ENCODE results near the gene TMEM233. TPM values are rescaled to one million over a fixed set of nuclear protein-coding genes. Genes with fewer than 3 reads are reported as not detected.

Gene TMEM233
- polyA plus RNA-seq, 1 of the 3 experiments (the other 2 are of a cell fraction): 2.6 TPM

DNA sequence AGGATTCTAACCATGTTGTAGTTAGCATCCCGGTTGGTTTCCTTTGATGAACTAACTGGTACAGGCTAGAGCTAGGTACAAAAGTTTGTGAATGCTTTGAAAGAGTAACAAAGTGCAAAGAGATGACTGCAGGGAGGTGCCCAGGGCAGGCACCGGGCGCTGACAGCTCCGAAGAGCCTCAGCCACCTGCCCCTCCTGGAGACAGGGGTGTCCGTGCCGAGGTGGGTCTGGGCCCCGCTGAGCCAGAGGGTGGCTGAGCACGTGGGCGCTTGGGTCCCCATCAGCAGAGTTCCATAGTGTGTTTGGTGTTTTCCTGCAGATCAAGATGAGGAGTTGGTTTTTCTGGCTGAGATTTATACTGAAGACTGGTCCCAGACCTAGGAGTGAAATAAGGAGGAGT, 94.3 kb downstream of the TMEM233 start:
- Histone ChIP-seq H3K4me3 (ENCODE audit: low read depth in 2 of 2, low read length in 1 of 2) (no peak overlapping the region), H2AFZ (ENCODE audit: low read depth) (no peak overlapping the region), H3K9me2 (no peaks in the 10 kb centered on the region), H3K4me1 (ENCODE audit: control insufficient read depth in 1 of 2, insufficient read depth in 2 of 2, low read depth in 1 of 2, low read length in 1 of 2) (peaks cover 6 to 8% of the 10 kb centered on the region in 2 experiments; a peak in 3 of 4 replicates), H3K4me2 (no peak overlapping the region), H3K9ac (no peak overlapping the region), H3K79me2 (ENCODE audit: insufficient read depth) (no peaks in the 10 kb centered on the region), H3K27ac (ENCODE audit: low read depth in 2 of 2, low read length in 1 of 2) (no peak overlapping the region), H3K36me3 (replicated peaks in 1 of 2; ENCODE audit: control insufficient read depth in 1 of 2, insufficient read depth in 2 of 2, low read length in 1 of 2) (no peaks in the 10 kb centered on the region), H3K27me3 (ENCODE audit: insufficient read depth) (no peaks in the 10 kb centered on the region), H4K20me1 (ENCODE audit: insufficient read depth) (peaks cover 4% of the 10 kb centered on the region; the same call in 1 of the 2 replicates), H3F3A (replicated peaks; ENCODE audit: insufficient read depth) (peaks cover 19% of the 10 kb centered on the region), H3K9me3 (no peaks in the 10 kb centered on the region)
- no peak for DNase-seq
- 73% methylated on average over 2 of the region's 9 CpGs for WGBS (ENCODE audit: low lambda C conversion rate)
- ChIA-PET CTCF (interaction anchor here (0.9 kb wide), 1 partner anchor 93 kb away, joined by 3 read pairs; no protein-coding TSS in a partner anchor), POLR2A (no interaction called here)
- no peak for TF ChIP-seq RFX5 (IDR thresholded peaks at IDR 0.05; ENCODE audit: low read length)
- TF ChIP-seq, protein P1, sequence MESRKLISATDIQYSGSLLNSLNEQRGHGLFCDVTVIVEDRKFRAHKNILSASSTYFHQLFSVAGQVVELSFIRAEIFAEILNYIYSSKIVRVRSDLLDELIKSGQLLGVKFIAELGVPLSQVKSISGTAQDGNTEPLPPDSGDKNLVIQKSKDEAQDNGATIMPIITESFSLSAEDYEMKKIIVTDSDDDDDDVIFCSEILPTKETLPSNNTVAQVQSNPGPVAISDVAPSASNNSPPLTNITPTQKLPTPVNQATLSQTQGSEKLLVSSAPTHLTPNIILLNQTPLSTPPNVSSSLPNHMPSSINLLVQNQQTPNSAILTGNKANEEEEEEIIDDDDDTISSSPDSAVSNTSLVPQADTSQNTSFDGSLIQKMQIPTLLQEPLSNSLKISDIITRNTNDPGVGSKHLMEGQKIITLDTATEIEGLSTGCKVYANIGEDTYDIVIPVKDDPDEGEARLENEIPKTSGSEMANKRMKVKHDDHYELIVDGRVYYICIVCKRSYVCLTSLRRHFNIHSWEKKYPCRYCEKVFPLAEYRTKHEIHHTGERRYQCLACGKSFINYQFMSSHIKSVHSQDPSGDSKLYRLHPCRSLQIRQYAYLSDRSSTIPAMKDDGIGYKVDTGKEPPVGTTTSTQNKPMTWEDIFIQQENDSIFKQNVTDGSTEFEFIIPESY (IDR thresholded peaks at IDR 0.05; ENCODE audit: borderline replicate concordance, low read depth): no peak
- no peak for TF ChIP-seq FOXM1 (IDR thresholded peaks at IDR 0.05; ENCODE audit: low read depth)
- TF ChIP-seq CHD2 (IDR thresholded peaks at IDR 0.05; ENCODE audit: low read length, partially characterized antibody): no peak
- TF ChIP-seq TAF1 (IDR thresholded peaks at IDR 0.05; ENCODE audit: borderline replicate concordance, low read depth, low read length): no peak
- TF ChIP-seq GATA2 (CRISPR knock-in tag; IDR thresholded peaks at IDR 0.05): no peak
- no peak for TF ChIP-seq SMC3 (IDR thresholded peaks at IDR 0.05; ENCODE audit: low read depth, low read length)
- TF ChIP-seq ELF1 (IDR thresholded peaks at IDR 0.05): no peak
- TF ChIP-seq EZH2phosphoT487 (IDR thresholded peaks at IDR 0.05; ENCODE audit: borderline replicate concordance, low read depth): no peak

DNA sequence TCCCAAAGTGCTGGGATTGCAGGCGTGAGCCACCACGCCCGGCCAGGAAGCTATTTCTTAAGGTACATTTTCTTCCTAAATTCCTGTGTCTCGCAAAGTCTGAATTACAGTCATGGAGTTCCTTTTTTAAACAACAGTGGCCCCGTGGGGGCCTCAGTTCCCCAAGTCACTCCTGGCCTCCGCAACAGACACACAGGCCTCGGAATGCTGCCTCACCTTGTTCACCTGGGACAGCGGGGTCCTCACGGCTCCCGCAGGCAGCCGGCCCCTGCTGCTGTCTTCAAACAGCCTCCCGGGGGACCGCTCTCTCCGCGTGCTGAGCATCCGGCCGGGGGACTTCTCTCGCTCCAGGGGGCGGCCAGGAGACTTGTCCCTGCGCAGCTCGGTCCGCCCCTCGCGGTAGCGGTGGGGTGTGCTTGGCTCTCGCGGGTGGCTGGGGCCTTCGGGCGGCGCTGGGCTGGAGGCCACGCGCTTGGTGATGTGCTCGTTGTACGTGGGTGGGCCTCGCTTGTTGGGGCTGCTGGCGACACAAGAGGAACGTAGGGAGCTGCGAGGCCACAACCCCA, 96.4 kb downstream of the TMEM233 start:
- Histone ChIP-seq H3K4me2 (no peak overlapping the region), H3K4me3 (ENCODE audit: low read depth in 2 of 2, low read length in 1 of 2) (no peak overlapping the region), H3K9me2 (no peaks in the 10 kb centered on the region), H3K27me3 (ENCODE audit: insufficient read depth) (no peaks in the 10 kb centered on the region), H3K4me1 (ENCODE audit: control insufficient read depth in 1 of 2, insufficient read depth in 2 of 2, low read depth in 1 of 2, low read length in 1 of 2) (peaks cover 18 to 20% of the 10 kb centered on the region in 2 experiments), H4K20me1 (ENCODE audit: insufficient read depth) (peaks cover 4% of the 10 kb centered on the region; the same call in 1 of the 2 replicates), H3F3A (replicated peaks; ENCODE audit: insufficient read depth) (peaks cover 26% of the 10 kb centered on the region), H3K9me3 (no peaks in the 10 kb centered on the region), H3K79me2 (ENCODE audit: insufficient read depth) (no peaks in the 10 kb centered on the region), H3K27ac (ENCODE audit: low read depth in 2 of 2, low read length in 1 of 2) (no peak overlapping the region), H3K36me3 (replicated peaks in 1 of 2; ENCODE audit: control insufficient read depth in 1 of 2, insufficient read depth in 2 of 2, low read length in 1 of 2) (no peaks in the 10 kb centered on the region), H3K9ac (no peak overlapping the region), H2AFZ (ENCODE audit: low read depth) (no peak overlapping the region)
- no peak for DNase-seq
- 96% methylated on average over 24 of the region's 38 CpGs for WGBS (ENCODE audit: low lambda C conversion rate)
- ChIA-PET CTCF (no interaction called here), POLR2A (no interaction called here)
- TF ChIP-seq, protein P2, sequence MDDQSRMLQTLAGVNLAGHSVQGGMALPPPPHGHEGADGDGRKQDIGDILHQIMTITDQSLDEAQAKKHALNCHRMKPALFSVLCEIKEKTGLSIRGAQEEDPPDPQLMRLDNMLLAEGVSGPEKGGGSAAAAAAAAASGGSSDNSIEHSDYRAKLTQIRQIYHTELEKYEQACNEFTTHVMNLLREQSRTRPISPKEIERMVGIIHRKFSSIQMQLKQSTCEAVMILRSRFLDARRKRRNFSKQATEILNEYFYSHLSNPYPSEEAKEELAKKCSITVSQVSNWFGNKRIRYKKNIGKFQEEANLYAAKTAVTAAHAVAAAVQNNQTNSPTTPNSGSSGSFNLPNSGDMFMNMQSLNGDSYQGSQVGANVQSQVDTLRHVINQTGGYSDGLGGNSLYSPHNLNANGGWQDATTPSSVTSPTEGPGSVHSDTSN (IDR thresholded peaks at IDR 0.05): no peak
- TF ChIP-seq NFIC (IDR thresholded peaks at IDR 0.05; ENCODE audit: borderline replicate concordance): no peak
- no peak for TF ChIP-seq SIN3A (IDR thresholded peaks at IDR 0.05; ENCODE audit: borderline replicate concordance, low read depth, low read length)
- no peak for TF ChIP-seq NRF1 (IDR thresholded peaks at IDR 0.05; ENCODE audit: low read depth, low read length)
- no peak for TF ChIP-seq FOXM1 (IDR thresholded peaks at IDR 0.05; ENCODE audit: low read depth)
- no peak for TF ChIP-seq GATA2 (CRISPR knock-in tag; IDR thresholded peaks at IDR 0.05)
- no peak for TF ChIP-seq RFX5 (IDR thresholded peaks at IDR 0.05; ENCODE audit: low read length)
- TF ChIP-seq SMC3 (IDR thresholded peaks at IDR 0.05; ENCODE audit: low read depth, low read length): no peak
- no peak for TF ChIP-seq RAD21 (IDR thresholded peaks at IDR 0.05; ENCODE audit: low read length)
- TF ChIP-seq JUND (IDR thresholded peaks at IDR 0.05): no peak
- TF ChIP-seq EP300 (IDR thresholded peaks at IDR 0.05; ENCODE audit: borderline replicate concordance in 1 of 2, low read depth in 1 of 2, low read length in 1 of 2): no peak
- no peak for TF ChIP-seq CHD2 (IDR thresholded peaks at IDR 0.05; ENCODE audit: low read length, partially characterized antibody)
- TF ChIP-seq MXI1 (IDR thresholded peaks at IDR 0.05; ENCODE audit: low read depth, low read length): no peak
- TF ChIP-seq, protein P3, sequence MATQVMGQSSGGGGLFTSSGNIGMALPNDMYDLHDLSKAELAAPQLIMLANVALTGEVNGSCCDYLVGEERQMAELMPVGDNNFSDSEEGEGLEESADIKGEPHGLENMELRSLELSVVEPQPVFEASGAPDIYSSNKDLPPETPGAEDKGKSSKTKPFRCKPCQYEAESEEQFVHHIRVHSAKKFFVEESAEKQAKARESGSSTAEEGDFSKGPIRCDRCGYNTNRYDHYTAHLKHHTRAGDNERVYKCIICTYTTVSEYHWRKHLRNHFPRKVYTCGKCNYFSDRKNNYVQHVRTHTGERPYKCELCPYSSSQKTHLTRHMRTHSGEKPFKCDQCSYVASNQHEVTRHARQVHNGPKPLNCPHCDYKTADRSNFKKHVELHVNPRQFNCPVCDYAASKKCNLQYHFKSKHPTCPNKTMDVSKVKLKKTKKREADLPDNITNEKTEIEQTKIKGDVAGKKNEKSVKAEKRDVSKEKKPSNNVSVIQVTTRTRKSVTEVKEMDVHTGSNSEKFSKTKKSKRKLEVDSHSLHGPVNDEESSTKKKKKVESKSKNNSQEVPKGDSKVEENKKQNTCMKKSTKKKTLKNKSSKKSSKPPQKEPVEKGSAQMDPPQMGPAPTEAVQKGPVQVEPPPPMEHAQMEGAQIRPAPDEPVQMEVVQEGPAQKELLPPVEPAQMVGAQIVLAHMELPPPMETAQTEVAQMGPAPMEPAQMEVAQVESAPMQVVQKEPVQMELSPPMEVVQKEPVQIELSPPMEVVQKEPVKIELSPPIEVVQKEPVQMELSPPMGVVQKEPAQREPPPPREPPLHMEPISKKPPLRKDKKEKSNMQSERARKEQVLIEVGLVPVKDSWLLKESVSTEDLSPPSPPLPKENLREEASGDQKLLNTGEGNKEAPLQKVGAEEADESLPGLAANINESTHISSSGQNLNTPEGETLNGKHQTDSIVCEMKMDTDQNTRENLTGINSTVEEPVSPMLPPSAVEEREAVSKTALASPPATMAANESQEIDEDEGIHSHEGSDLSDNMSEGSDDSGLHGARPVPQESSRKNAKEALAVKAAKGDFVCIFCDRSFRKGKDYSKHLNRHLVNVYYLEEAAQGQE (IDR thresholded peaks at IDR 0.05; ENCODE audit: low read depth, low read length): no peak
- TF ChIP-seq, protein P4, sequence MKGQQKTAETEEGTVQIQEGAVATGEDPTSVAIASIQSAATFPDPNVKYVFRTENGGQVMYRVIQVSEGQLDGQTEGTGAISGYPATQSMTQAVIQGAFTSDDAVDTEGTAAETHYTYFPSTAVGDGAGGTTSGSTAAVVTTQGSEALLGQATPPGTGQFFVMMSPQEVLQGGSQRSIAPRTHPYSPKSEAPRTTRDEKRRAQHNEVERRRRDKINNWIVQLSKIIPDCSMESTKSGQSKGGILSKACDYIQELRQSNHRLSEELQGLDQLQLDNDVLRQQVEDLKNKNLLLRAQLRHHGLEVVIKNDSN (IDR thresholded peaks at IDR 0.05; ENCODE audit: borderline replicate concordance, low read depth): no peak
